ENCODE results near the gene MISP. TPM values are rescaled to one million over a fixed set of nuclear protein-coding genes. Genes with fewer than 3 reads are reported as not detected.

Gene MISP
- total RNA-seq, 2 experiments from 2014 or later: not detected

DNA sequence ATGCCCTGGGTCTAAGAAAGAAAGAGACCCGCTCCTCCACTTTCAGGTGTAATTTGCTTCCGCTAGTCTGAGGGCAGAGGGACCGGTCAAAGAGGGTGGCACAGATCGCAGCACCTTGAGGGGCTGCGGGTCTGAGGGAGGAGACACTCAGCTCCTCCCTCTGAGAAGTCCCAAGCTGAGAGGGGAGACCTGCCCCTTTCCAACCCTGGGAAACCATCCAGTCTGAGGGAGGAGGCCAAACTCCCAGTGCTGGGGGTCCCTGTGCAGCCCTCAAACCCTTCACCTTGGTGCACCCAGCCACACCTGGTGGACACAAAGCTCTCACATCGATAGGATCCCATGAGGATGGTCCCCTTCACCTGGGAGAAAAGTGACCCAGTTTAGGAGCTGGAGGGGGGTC, 13.0 kb downstream of the MISP start:
- ChIA-PET CTCF (no interaction called here), POLR2A (no interaction called here)
- Mint-ChIP-seq H3K36me3 (ENCODE audit: low read depth) (no peaks in the 10 kb centered on the region), H3K9me3 (peaks cover 3% of the 10 kb centered on the region), H3K27me3 (no peaks in the 10 kb centered on the region), H3K4me1 (ENCODE audit: low read depth) (no peaks in the 10 kb centered on the region), H3K4me3 (no peak overlapping the region), H3K27ac (no peak overlapping the region)
- no peak for ATAC-seq
- TF ChIP-seq, protein P1, sequence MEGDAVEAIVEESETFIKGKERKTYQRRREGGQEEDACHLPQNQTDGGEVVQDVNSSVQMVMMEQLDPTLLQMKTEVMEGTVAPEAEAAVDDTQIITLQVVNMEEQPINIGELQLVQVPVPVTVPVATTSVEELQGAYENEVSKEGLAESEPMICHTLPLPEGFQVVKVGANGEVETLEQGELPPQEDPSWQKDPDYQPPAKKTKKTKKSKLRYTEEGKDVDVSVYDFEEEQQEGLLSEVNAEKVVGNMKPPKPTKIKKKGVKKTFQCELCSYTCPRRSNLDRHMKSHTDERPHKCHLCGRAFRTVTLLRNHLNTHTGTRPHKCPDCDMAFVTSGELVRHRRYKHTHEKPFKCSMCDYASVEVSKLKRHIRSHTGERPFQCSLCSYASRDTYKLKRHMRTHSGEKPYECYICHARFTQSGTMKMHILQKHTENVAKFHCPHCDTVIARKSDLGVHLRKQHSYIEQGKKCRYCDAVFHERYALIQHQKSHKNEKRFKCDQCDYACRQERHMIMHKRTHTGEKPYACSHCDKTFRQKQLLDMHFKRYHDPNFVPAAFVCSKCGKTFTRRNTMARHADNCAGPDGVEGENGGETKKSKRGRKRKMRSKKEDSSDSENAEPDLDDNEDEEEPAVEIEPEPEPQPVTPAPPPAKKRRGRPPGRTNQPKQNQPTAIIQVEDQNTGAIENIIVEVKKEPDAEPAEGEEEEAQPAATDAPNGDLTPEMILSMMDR (IDR thresholded peaks at IDR 0.05): no peak
- intact Hi-C loops (cut with micrococcal nuclease): no loop called here
- no peak for DNase-seq

DNA sequence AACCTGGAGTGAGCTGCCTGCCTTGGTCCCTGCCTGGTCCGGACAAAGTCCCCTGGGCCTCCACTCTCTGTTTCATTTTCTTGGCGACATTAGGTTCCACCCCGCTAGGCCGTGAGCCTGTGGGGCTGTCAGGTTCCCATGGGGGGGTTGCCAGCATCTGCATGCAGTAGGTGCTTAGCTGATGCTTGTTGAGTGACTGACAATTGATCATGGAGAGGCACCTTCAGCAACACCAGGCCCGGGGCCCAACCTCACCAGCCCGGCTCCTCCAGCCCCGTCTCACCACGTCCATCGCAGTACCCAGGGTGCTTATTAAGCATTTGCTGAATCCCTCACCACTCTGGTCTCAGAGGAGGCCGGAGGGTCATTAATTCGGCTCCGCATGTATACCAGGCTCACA, 13.4 kb downstream of the MISP start:
- ChIA-PET CTCF (no interaction called here), POLR2A (no interaction called here)
- H3K4me1 Mint-ChIP-seq (ENCODE audit: low read depth): no peaks in the 10 kb centered on the region
- no peak for DNase-seq
- no peak for ATAC-seq
- peaks cover 3% of the 10 kb centered on the region for H3K9me3 Mint-ChIP-seq
- H3K4me3 Mint-ChIP-seq: no peak overlapping the region
- no peaks in the 10 kb centered on the region for H3K36me3 Mint-ChIP-seq (ENCODE audit: low read depth)
- TF ChIP-seq, protein P1 (IDR thresholded peaks at IDR 0.05): no peak
- intact Hi-C loops (cut with micrococcal nuclease): no loop called here
- H3K27me3 Mint-ChIP-seq: no peaks in the 10 kb centered on the region
- H3K27ac Mint-ChIP-seq: no peak overlapping the region

DNA sequence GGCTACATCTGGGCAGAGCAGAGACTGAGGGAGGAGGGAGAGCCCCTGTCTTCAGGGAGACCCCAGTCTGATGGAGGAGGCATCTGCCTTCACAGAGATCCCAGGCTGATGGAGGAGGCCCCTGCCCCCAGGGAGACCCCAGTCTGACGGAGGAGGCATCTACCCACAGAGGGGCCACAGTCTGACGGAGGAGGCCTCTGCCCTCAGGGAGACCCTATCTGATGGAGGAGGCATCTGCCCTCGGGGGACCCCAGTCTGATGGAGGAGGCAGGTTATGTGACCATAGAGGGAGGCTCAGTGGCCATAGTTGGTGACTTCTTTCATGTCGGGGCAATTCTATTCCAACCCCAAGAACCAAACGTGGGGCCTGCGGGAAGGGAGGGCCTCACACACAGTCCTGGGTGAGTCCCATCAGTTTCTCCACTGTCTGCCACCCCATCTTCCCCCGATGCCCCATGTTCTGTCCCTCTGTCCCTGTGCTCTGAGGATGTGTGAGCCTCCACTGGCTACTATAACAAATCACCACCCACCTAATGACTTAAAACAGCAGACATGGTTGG, 14.3 kb downstream of the MISP start:
- H3K27ac Mint-ChIP-seq: no peak overlapping the region
- DNase-seq: no peak

DNA sequence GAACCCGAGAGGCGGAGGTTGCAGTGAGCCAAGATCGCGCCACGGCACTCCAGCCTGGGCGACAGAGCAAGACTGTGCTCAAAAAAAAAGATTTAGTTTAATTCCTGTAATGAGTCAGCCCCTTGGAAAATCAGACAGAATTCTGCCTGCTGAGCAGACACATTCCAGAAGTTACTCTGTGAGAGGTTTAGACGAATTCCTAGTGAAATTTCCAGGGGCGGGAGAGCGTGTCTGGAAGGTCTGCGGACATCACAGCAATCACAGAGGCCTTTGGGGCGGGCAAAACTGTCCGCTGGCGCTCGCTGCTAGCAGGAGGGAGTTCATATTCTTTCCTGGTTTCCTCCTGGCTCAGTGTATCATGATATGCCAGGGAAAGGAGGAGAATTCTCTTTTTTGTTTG, 17.5 kb downstream of the MISP start:
- H3K27me3 Mint-ChIP-seq: peaks cover 5% of the 10 kb centered on the region
- DNase-seq (no peak), ATAC-seq (no peak)
- intact Hi-C loops (cut with micrococcal nuclease): no loop called here
- POLR2A ChIA-PET: no interaction called here
- CTCF ChIA-PET: interaction anchor here (1.3 kb wide), 1 partner anchor 28 kb away, joined by 3 read pairs; no protein-coding TSS in a partner anchor
- H3K9me3 Mint-ChIP-seq: no peaks in the 10 kb centered on the region
- H3K36me3 Mint-ChIP-seq (ENCODE audit: low read depth): no peaks in the 10 kb centered on the region
- TF ChIP-seq, protein P1 (IDR thresholded peaks at IDR 0.05): no peak
- H3K27ac Mint-ChIP-seq: no peak overlapping the region
- H3K4me1 Mint-ChIP-seq (ENCODE audit: low read depth): peaks cover 3% of the 10 kb centered on the region
- H3K4me3 Mint-ChIP-seq: no peak overlapping the region

More for the DNA sequence above, 14.3 kb downstream of the MISP start:
- peaks cover under 1% of the 10 kb centered on the region for H3K27me3 Mint-ChIP-seq
- no peaks in the 10 kb centered on the region for H3K36me3 Mint-ChIP-seq (ENCODE audit: low read depth)
- ChIA-PET POLR2A (no interaction called here), CTCF (no interaction called here)
- intact Hi-C loops (cut with micrococcal nuclease): no loop called here
- no peak overlapping the region for H3K4me3 Mint-ChIP-seq
- ATAC-seq: no peak
- peaks cover under 1% of the 10 kb centered on the region for H3K4me1 Mint-ChIP-seq (ENCODE audit: low read depth)
- TF ChIP-seq, protein P1 (IDR thresholded peaks at IDR 0.05): no peak
- H3K9me3 Mint-ChIP-seq: no peaks in the 10 kb centered on the region

DNA sequence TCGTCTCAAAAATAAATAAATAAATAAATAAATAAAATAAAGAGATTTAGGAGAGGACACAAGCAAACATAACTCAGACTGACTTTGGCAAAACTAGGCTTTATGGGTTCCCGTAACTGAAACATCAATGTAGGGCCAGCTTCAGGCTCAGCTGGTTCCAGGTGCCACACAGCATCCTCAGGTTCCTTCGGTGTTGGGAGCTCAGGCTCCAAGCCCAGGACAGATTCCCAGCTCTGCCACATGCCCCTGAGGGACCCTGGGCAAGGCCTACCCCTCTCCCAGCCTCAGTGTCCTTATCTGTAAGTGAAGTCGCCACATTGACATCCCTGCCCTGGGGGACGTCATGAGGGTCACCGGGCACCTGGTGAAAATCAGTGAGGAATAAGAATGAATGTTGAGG, 18.7 kb downstream of the MISP start:
- no peak overlapping the region for H3K4me3 Mint-ChIP-seq
- ATAC-seq: no peak

More for the DNA sequence above, 18.7 kb downstream of the MISP start:
- TF ChIP-seq, protein P1 (IDR thresholded peaks at IDR 0.05): no peak
- no peak for DNase-seq
- POLR2A ChIA-PET: no interaction called here
- Mint-ChIP-seq H3K4me1 (ENCODE audit: low read depth) (peaks cover 3% of the 10 kb centered on the region), H3K9me3 (no peaks in the 10 kb centered on the region), H3K36me3 (ENCODE audit: low read depth) (no peaks in the 10 kb centered on the region), H3K27ac (no peak overlapping the region), H3K27me3 (peaks cover 5% of the 10 kb centered on the region)
- CTCF ChIA-PET: interaction anchor here (1.0 to 2.3 kb wide), 8 partner anchors 9 to 475 kb away, joined by 3 to 12 read pairs (median 4); partner anchors contain the start of genes MED16, RNF126 and RNU6-9
- intact Hi-C loops (cut with micrococcal nuclease): loop anchor here (5.0 kb wide), 1 partner anchor 148 kb away; the partner anchor contains the start of gene KISS1R
